Pancreas (tissue), 10 donors: ENCODE data around the gene SDC1. TPM values are rescaled to one million over a fixed set of nuclear protein-coding genes. Genes with fewer than 3 reads are reported as not detected.

Source experiments
- ATAC-seq, 4 donors: fragments of 200-7000 bp; cut with Tn5 transposase; one replicate each; pipeline versions ENCODE4 v1.8.0 to v1.9.1; 2020; ENCODE audit warnings: mild to moderate bottlenecking in 4 of 4, moderate library complexity in 4 of 4
- DNase-seq, 6 donors: peaks; one replicate each; pipeline ENCODE4 v3.0.0-alpha.2; 2020
- FAIRE-seq: peaks from 2 replicates; lab custom pipeline; 2012; peaks lifted over from hg19 to GRCh38; lab: Jason Lieb, UNC
- H3K27ac ChIP-seq, 4 donors: fragments of 200-600 bp; sonication (generic); 1 replicate in 3 of 4; 2 replicates in 1 of 4; pipeline versions ENCODE4 v1.5.0 to v1.8.0; 2020
- H3K27me3 ChIP-seq, 4 donors: fragments of 200-600 bp; one replicate each; pipeline ENCODE4 v1.8.0; 2021
- H3K36me3 ChIP-seq, 3 donors: fragments of 200-600 bp; sonication (generic) in 1 of 3; one replicate each; pipeline versions ENCODE4 v1.5.0 to v1.8.0; 2020 to 2021
- H3K4me1 ChIP-seq, 3 donors: fragments of 200-600 bp; one replicate each; pipeline ENCODE4 v1.8.0; 2021
- H3K4me3 ChIP-seq, 4 donors: fragments of 200-600 bp; sonication (generic) in 2 of 4; one replicate each; pipeline versions ENCODE4 v1.5.0 to v1.8.0; 2020 to 2021
- H3K9me3 ChIP-seq, 4 donors: fragments of 200-600 bp; one replicate each; pipeline ENCODE4 v1.8.0; 2021
- CTCF ChIP-seq, 4 donors: fragments of 200-600 bp; sonication (generic) in 3 of 4; IDR thresholded peaks; one replicate each; pipeline versions ENCODE4 v1.5.0 to v1.8.0; 2021; ENCODE audit warnings: antibody characterized with exemption in 4 of 4
- WGBS, 2 donors: extraction: QIAGEN DNeasy Blood & Tissue Kit; methylation state at CpG; one replicate each; pipeline ENCODE4 v1.1.7; 2013; 5-methylcytosine and 5-hydroxymethylcytosine counted together
- intact Hi-C, 3 donors: fragments of 100-400 bp; cut with DNase I; formaldehyde crosslinking; loops; one replicate each; pipeline versions ENCODE4 v1.11.1 to v1.14.2; 2022
- polyA plus RNA-seq, 2 donors: library from polyadenylated mRNA; stranded (reverse); fragments of 200-250 nt; gene quantifications; one replicate each; pipeline ENCODE4 v1.2.3, GENCODE V29; 2013
- total RNA-seq, 6 donors: library from RNA; stranded (reverse); fragmentation: NEBNext Ultra II Directional in 4 of 6; extraction: Animal tissue kit (Norgen Biotek cat#: 25700) in 4 of 6; gene quantifications; one replicate each; pipeline versions ENCODE4 v1.2.1 to v1.2.4, GENCODE V29; 2021 to 2023
- donor health status: healthy with polysubstance abuse.
- donor health status: DM: no; HTN: no; CAD: no; lungs with moderate emphysema.
- donor health status: DM: no; HTN: no; CAD: no.
- donor health status: control.
- donor health status: control.
- donor health status: Bipolar disorder and iron deficiency.
- donor health status: DM: yes; HTN: yes; CAD: no.
- donor health status: DM: no; HTN: no; CAD: no.
- donor health status: DM: no; HTN: no; CAD: no.
- donor health status: DM: yes; HTN: yes; CAD: no.

The SDC1 gene
- total and polyA plus RNA-seq, 8 donors: 4.8 to 27.2 (median 19.9) TPM

GRCh38 chr2:20208476-20208859, 16.5 kb downstream of the SDC1 start:
- peaks cover 0 to 6% (median 4%) of the 10 kb centered on the region in 3 donors for H3K4me1 ChIP-seq
- no peaks in the 10 kb centered on the region for H3K36me3 ChIP-seq
- DNase-seq (peak in 1 of 6 donors; percentile 52), ATAC-seq (peak; percentile 21 to 65 (median 42)), FAIRE-seq (no peak)
- TF ChIP-seq CTCF (IDR thresholded peaks at IDR 0.05): no peak
- H3K9me3 ChIP-seq: no peaks in the 10 kb centered on the region
- H3K27ac ChIP-seq: peak overlapping the region in 3 of 4 donors; percentile 10 to 47 (median 24)
- H3K27me3 ChIP-seq: no peaks in the 10 kb centered on the region
- no peak overlapping the region for H3K4me3 ChIP-seq
- 32 to 40% methylated on average over 5 of the region's 5 CpGs for WGBS, 2 donors
- intact Hi-C loops: no loop called here

GRCh38 chr2:20207051-20207450, 17.9 kb downstream of the SDC1 start:
- no peaks in the 10 kb centered on the region for H3K9me3 ChIP-seq
- H3K27ac ChIP-seq: no peak overlapping the region
- H3K36me3 ChIP-seq: peaks cover 0 to 8% (median 0%) of the 10 kb centered on the region in 3 donors
- peak in 1 of 6 donors; percentile 34 for DNase-seq
- no peaks in the 10 kb centered on the region for H3K27me3 ChIP-seq
- H3K4me3 ChIP-seq: no peak overlapping the region
- H3K4me1 ChIP-seq: peaks cover 0 to 6% (median 4%) of the 10 kb centered on the region in 3 donors
- TF ChIP-seq CTCF (IDR thresholded peaks at IDR 0.05): no peak
- intact Hi-C loops: no loop called here
- FAIRE-seq: no peak
- WGBS, 2 donors: 62 to 81% methylated on average over 5 of the region's 5 CpGs
- ATAC-seq: no peak

GRCh38 chr2:20205915-20206524, 18.9 kb downstream of the SDC1 start:
- TF ChIP-seq CTCF (IDR thresholded peaks at IDR 0.05): no peak
- Histone ChIP-seq H3K36me3 (peaks cover 0 to 8% (median 0%) of the 10 kb centered on the region in 3 donors), H3K27me3 (no peaks in the 10 kb centered on the region), H3K4me1 (peaks cover 0 to 6% (median 4%) of the 10 kb centered on the region in 3 donors), H3K9me3 (no peaks in the 10 kb centered on the region), H3K27ac (no peak overlapping the region), H3K4me3 (no peak overlapping the region)
- WGBS, 2 donors: 72 to 78% methylated on average over 10 of the region's 10 CpGs
- intact Hi-C loops: no loop called here
- FAIRE-seq: no peak
- peak in 1 of 6 donors; percentile 69 for DNase-seq
- ATAC-seq: peak in 2 of 4 donors; percentile 23 to 30

DNA sequence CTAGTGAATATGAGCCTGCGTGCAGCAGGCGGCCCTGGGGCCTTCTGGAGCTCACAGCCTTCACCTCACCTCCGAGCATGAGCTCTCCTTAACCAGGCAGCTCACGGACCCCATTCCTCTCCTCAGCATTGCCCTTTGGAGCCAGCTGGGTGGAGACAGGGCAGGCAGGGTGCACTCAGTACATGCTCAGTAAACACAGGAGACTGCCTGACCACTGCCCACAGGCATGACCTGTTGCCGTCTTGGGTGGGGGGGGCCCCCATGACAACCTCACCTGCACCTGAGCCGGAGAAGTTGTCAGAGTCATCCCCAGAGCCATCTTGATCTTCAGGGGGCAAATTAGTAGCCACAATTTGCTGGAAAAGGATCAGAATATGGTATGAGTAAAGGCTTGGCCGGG, 19.9 kb downstream of the SDC1 start:
- Histone ChIP-seq H3K4me1 (peaks cover 0 to 6% (median 4%) of the 10 kb centered on the region in 3 donors), H3K4me3 (no peak overlapping the region), H3K27me3 (no peaks in the 10 kb centered on the region), H3K9me3 (no peaks in the 10 kb centered on the region), H3K27ac (no peak overlapping the region), H3K36me3 (peaks cover 0 to 8% (median 0%) of the 10 kb centered on the region in 3 donors)
- WGBS, 2 donors: 93 to 98% methylated on average over 7 of the region's 7 CpGs
- no peak for ATAC-seq
- no peak for TF ChIP-seq CTCF (IDR thresholded peaks at IDR 0.05)
- peak in 2 of 6 donors; percentile 12 to 35 for DNase-seq
- no peak for FAIRE-seq
- intact Hi-C loops: no loop called here
